Activated naive CD4-positive, alpha-beta T cell treated with anti-CD3 and anti-CD28 coated beads, Interleukin-2, amount 50 U/mL, for 72 hours (primary cell): ENCODE measurements around the gene DHTKD1. TPM values are rescaled to one million over a fixed set of nuclear protein-coding genes. Genes with fewer than 3 reads are reported as not detected.

Experiments used
- ATAC-seq, 2 donors: fragments of 150-1000 bp; cut with Tn5 transposase; 2 replicates each; pipeline ENCODE4 v1.10.0; 2021; ENCODE audit warnings: mild to moderate bottlenecking in 2 of 2, moderate library complexity in 2 of 2
- DNase-seq, 2 donors: peaks; one replicate each; pipeline ENCODE4 v3.0.0; 2021 to 2022; ENCODE audit warnings: low spot score in 2 of 2
- H3K27ac Mint-ChIP-seq, 2 donors: one replicate each; pipeline ENCODE4 v1.8.0; 2022; ENCODE audit warnings: mild to moderate bottlenecking in 2 of 2, mixed read lengths in 2 of 2
- H3K36me3 Mint-ChIP-seq, 2 donors: one replicate each; pipeline ENCODE4 v1.8.0; 2022; ENCODE audit warnings: mixed read lengths in 2 of 2
- H3K9me3 Mint-ChIP-seq, 2 donors: one replicate each; pipeline ENCODE4 v1.8.0; 2022; ENCODE audit warnings: mixed read lengths in 2 of 2
- total RNA-seq, 2 donors: library from RNA; stranded (reverse); gene quantifications; one replicate each; pipeline ENCODE4 v1.2.3, GENCODE V29; 2022

DHTKD1 gene, protein sequence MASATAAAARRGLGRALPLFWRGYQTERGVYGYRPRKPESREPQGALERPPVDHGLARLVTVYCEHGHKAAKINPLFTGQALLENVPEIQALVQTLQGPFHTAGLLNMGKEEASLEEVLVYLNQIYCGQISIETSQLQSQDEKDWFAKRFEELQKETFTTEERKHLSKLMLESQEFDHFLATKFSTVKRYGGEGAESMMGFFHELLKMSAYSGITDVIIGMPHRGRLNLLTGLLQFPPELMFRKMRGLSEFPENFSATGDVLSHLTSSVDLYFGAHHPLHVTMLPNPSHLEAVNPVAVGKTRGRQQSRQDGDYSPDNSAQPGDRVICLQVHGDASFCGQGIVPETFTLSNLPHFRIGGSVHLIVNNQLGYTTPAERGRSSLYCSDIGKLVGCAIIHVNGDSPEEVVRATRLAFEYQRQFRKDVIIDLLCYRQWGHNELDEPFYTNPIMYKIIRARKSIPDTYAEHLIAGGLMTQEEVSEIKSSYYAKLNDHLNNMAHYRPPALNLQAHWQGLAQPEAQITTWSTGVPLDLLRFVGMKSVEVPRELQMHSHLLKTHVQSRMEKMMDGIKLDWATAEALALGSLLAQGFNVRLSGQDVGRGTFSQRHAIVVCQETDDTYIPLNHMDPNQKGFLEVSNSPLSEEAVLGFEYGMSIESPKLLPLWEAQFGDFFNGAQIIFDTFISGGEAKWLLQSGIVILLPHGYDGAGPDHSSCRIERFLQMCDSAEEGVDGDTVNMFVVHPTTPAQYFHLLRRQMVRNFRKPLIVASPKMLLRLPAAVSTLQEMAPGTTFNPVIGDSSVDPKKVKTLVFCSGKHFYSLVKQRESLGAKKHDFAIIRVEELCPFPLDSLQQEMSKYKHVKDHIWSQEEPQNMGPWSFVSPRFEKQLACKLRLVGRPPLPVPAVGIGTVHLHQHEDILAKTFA
- 10 to 100 TPM; 19.8 to 27.0 TPM for total RNA-seq

DNA sequence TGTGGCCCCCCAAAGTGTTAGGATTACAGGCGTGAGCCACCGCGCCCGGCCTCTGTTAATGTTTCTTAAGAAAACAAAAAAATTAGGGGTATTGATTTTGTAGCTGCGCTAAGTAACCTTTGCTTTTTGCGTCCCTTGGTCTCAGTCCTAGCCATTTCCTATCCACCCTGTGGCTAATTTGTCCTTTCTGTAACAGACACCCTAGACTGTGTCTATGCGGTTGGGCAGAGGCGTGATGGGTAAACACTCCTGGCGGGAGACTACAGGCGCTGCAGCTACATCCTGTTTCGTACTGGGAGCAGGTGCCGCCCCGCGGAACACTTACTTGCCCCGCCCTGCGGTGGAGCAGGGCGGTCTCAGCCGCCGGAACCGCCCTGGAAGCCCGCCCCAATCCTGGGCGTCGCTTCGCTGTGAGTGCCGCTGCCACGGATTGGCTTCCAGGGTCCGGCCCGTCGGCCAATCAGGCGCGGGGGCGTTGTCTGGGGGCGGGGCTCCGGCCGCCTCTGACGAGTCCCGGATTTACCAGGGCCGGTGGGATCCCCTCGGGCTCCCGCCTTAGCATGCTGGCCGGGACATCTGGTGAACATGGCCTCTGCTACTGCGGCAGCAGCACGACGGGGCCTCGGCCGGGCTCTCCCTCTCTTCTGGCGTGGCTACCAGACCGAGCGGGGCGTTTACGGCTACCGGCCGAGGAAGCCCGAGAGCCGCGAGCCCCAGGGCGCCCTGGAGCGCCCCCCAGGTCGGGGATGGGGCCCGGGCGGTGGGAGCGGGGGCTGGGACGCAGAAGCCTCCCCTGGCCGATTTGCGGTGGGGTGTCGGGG lies at the start of gene DHTKD1:
Gene DHTKD1 (plus strand): TSS at position 506 of the 821 bp plus-strand sequence. CDS start 80 bp downstream, at position 586.
- Mint-ChIP-seq H3K9me3 (no peaks in the 10 kb centered on the region), H3K36me3 (peaks cover 0 to 7% of the 10 kb centered on the region in 2 donors)

DNA sequence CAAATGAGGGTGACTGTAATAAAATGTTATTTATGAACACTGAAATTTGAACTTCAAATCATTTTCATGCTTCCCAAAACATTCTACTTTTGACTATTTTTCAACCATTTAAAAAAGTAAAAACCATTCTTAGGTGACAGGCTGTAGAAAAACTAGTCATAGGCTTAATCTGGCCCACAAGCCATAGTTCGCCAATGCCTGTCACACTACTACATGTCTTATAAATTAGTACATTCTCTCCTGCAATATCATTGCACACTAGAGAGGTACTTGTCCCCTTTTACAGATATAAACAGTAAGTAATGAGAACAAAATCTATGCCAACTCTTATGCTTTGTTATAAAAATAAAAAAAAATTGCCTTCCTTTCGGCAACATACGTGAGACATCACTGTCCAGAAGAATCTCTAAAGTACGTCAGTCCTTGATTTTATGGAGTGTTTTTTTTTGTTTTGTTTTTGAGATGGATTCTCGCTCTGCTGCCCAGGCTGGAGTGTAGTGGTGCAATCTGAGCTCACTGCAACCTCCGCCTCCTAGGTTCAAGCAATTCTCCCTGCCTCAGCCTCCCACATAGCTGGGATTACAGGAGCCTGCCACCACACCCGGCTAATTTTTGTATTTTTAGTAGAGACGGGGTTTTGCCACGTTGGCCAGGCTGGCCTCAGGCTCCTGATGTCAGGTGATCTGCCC lies 49.3 kb upstream of the DHTKD1 start:
- Mint-ChIP-seq H3K9me3 (no peaks in the 10 kb centered on the region), H3K27ac (no peak overlapping the region), H3K36me3 (peaks cover 0 to 9% of the 10 kb centered on the region in 2 donors)
- DNase-seq (no peak), ATAC-seq (no peak)

More for the DNA sequence above, at the start of gene DHTKD1:
- H3K27ac Mint-ChIP-seq = peak within 1 kb of the TSS; percentile 89 to 97
- DNase-seq (peak; percentile 99 to 100), ATAC-seq (peak; percentile 97 to 99)

DNA sequence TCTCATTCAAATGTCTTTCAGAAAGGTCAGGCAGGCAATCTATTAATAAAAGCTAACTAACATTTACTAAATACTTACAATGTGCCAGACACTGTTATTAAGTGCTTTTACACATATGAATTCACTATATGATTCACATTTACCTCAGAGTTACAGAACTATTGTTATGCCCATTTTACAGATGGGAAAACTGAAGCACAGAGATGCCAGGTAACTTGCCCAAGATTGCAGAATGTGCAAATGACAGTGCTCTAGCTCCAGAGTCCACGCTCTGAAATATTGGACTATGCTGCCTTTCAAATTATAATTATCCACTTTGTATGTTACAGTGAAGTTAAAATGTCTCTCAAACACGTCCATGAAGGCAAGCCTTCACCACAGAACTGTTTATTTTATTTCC lies 48.2 kb upstream of the DHTKD1 start:
- no peak for ATAC-seq
- H3K36me3 Mint-ChIP-seq = peaks cover 0 to 5% of the 10 kb centered on the region in 2 donors
- H3K27ac Mint-ChIP-seq = no peak overlapping the region

DNA sequence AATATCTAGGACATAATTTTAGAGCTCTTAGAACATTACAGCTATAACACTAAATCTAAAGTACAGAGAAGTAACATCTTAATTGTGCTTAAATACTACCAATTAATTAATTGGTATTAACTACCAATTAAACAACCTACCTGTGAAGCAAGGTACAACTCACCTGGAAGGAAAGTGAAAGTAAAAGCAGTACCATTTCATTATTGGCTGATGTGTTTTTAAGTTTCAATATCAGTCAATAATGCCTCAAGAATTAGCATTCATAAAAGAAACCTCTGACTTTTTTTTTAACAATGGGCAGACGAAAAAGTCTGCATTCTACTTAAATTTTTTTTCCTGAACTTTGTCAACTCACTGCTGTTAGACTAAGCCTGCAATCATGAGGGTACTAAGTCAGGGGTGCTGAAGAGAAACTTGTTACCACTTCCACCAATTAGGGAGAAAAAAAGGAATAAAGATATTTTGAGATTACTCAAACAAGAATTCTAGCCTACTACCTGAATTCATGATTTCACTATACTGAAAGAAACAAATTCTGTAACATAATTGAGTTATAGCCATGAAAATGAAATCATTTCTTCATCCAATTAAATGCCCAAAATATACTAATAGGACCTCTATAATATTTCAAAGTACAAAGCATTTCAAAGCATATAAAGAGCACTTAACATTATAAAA lies 46.0 kb upstream of the DHTKD1 start:
- H3K36me3 Mint-ChIP-seq = peaks cover 0 to 14% of the 10 kb centered on the region in 2 donors
- no peaks in the 10 kb centered on the region for H3K9me3 Mint-ChIP-seq
- DNase-seq (no peak), ATAC-seq (peak in 1 of 2 donors; percentile 49)
- peak overlapping the region in 1 of 2 donors; percentile 85 for H3K27ac Mint-ChIP-seq

More for the DNA sequence above, 48.2 kb upstream of the DHTKD1 start:
- DNase-seq = no peak
- no peaks in the 10 kb centered on the region for H3K9me3 Mint-ChIP-seq

DNA sequence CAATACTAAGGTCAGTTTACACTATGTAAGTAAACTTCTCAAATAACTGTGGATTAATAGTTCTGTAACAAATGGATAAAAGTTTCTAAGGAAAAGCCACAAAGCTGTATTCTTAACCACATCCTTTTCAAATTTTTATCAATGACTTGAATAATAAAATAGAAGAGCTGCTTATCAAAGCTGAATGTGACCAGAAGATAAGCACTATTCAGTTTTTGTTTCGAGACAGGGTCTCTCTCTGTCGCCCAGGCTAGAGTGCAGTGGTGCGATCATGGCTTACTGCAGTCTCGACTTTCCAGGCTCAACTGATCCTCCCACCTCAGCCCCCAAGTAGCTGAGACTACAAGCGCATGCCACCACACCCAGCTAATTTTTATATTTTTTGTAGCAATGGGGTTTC lies 43.2 kb upstream of the DHTKD1 start:
- Mint-ChIP-seq H3K27ac (peak overlapping the region in 1 of 2 donors; percentile 84), H3K9me3 (no peaks in the 10 kb centered on the region), H3K36me3 (peaks cover 10 to 30% of the 10 kb centered on the region in 2 donors)
- ATAC-seq (no peak), DNase-seq (no peak)

DNA sequence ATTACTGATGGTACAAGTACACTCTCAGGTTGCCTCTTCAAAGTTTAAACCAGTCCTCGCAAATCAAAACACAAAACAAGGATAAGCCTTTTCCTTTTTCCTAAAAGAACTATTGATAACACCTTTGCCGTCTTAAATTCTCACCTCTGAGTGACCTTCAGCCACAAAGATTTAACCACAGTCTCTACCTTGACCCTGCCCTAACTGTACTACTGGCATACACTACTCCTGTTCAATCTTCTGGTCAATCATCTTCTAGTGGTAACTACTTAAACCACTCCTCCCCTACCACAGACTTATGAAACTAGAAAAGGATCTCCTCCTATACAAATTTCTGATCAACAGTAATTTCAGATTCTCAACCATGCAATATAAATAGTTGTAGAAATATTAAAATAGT lies 41.2 kb upstream of the DHTKD1 start:
- Mint-ChIP-seq H3K9me3 (no peaks in the 10 kb centered on the region), H3K27ac (no peak overlapping the region), H3K36me3 (peaks cover 10 to 32% of the 10 kb centered on the region in 2 donors)
- DNase-seq (no peak), ATAC-seq (no peak)

DNA sequence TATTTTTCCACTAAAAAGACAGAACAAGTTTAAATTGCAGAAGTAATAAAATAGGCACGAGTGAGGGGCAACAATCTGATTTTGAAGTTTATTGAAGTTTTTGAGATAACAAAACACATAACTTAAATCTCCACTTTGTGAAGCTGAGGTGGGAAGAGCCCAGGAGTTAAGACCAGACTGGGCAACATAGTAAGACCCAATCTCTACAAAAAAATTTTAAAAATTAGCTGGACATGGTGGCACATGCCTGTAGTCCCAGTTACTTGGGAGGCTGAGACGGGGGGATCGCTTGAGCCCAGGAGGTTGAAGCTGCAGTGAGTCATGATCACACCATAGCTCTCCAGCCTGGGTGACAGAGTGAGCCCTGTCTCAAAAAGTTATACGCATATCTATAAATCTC lies 37.4 kb upstream of the DHTKD1 start:
- peaks cover 16 to 46% of the 10 kb centered on the region in 2 donors for H3K36me3 Mint-ChIP-seq
- DNase-seq (no peak), ATAC-seq (no peak)
- H3K9me3 Mint-ChIP-seq = no peaks in the 10 kb centered on the region
- H3K27ac Mint-ChIP-seq = no peak overlapping the region

DNA sequence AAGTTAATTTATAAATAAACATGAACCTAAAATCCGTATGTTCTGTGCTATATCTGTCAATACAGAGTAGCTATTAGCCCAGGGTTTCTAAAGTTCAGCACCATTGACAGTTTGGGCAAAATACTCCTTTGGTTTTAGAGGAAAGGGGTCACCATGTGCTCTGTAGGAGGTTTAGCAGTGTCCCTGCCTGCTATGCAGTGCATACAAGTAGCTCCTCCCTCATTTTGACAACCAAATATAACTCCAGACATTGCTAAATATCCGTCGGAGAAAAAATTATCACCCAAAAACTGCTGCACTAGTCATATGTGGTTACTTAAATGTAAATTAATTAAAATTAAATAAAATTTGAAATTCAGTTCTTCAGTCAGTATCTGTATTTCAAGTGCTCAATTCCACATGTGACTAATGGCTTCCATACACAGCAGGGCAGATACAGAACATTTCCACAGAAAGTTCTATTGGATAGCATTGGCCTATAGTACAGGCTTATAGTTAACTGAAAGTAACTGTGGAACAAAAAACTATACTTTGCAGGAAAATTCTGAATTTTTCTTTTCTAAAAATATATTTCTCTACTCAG lies 32.6 kb upstream of the DHTKD1 start:
- no peaks in the 10 kb centered on the region for H3K9me3 Mint-ChIP-seq
- peaks cover 6 to 24% of the 10 kb centered on the region in 2 donors for H3K36me3 Mint-ChIP-seq
- ATAC-seq (no peak), DNase-seq (no peak)
- no peak overlapping the region for H3K27ac Mint-ChIP-seq

DNA sequence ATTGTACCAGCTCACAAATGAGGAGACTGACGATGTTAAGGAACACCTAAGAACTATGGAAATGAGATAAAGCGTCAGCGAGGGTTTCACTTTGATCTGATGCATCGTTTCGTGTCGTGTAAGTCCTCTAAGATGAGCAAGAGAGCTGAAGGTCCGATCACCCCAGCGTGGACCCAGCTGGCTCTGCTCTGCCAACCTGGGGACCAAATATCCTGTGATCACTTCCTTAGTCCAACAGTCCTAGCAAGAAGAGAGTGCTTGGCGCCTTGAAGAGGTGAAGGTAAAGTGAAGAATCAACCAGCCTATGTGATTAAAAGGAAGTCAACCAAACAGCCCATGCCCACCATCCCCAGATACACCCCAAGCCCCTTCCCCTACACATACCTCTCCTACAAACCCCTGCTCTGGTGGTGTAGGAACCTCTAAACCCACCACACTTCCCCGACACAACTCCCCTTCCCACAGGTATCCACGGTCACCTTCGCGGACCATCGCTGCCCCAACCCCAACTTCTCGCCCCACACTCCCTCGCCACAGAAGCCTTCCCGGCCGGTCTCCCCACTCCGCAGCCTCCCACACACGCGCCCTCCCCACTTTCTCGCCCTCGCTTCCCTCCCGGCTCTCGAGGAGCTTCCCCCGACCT lies 26.9 kb upstream of the DHTKD1 start:
- peak; percentile 11 to 39 for ATAC-seq
- Mint-ChIP-seq H3K36me3 (peaks cover 15 to 18% of the 10 kb centered on the region in 2 donors), H3K9me3 (peaks cover 0 to 4% of the 10 kb centered on the region in 2 donors), H3K27ac (peak overlapping the region; percentile 94 to 100)
- peak; percentile 37 to 59 for DNase-seq

DNA sequence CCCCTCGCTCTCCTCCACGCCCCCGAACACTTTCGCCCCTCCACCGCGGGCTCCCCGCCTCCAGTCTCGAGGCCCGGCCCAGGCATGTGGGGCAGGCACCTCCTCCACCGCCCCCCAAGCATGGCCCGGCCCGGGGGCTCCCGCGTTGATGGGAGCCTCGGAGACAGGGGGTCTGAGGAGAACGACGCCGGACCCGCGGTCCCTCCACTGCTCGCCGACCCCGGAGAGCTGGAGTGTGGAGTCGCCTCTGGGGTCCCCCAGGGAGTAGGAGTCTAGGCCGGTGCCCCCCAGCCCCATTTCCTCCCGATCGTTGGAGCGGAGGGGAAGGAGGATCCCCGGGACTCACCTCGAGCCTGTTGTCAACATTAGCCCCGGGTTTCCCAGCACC lies 26.4 kb upstream of the DHTKD1 start:
- ATAC-seq = peak; percentile 19 to 32
- peak; percentile 50 to 69 for DNase-seq
- H3K36me3 Mint-ChIP-seq = peaks cover 15 to 18% of the 10 kb centered on the region in 2 donors
- peak overlapping the region; percentile 94 to 100 for H3K27ac Mint-ChIP-seq
- peaks cover 0 to 4% of the 10 kb centered on the region in 2 donors for H3K9me3 Mint-ChIP-seq

DNA sequence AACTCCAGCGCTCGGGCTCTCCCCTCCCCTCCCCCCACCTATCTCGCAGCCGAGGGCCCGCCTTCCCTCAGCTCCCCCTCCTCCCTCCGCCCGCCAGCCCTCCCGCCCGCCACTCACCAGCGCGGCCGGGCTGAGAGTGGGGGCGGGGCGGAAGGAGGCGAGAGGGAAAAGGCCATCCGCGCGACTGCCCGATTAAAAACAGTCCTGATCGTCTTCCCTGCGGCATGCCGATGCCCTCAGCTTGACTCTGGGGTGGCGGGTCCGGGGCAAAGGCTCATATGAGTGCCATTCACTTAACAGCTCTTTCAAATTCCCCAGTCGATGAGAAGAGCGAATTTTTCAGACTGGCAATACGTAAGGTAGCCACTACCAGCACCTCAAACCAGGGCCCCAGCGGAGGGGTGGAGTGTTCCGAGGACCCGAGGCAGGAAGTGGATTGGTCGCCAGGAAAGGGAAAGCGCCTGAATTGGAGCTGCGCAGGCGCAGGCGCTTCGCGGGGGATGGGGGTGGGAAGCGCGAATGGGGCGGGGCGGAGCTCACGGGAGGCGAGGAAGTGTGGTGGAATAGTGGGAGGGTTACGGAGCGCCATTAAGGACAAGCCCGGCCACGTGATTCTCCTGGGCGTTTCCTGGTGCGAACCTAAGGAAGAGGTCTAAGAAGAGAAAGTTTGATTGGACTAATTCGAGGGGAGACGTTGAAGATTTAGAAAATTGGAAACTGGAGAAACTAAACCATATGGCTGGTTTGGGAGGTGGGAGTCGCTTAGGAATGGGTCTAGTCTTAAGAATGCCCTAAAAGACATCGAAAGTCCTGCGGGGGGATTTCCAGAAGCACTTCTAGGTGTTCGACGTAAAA lies 25.7 kb upstream of the DHTKD1 start, which contains the start of gene UPF2:
Gene UPF2 (minus strand): TSS at position 13 of the 855 bp plus-strand sequence. CDS start 7,386 bp downstream, outside the sequence.
- peaks cover 0 to 4% of the 10 kb centered on the region in 2 donors for H3K9me3 Mint-ChIP-seq
- peak within 1 kb of the TSS; percentile 100 for H3K27ac Mint-ChIP-seq
- ATAC-seq = peak; percentile 87 to 91
- peak; percentile 95 to 97 for DNase-seq
- H3K36me3 Mint-ChIP-seq = peaks cover 11 to 18% of the 10 kb centered on the region in 2 donors

DNA sequence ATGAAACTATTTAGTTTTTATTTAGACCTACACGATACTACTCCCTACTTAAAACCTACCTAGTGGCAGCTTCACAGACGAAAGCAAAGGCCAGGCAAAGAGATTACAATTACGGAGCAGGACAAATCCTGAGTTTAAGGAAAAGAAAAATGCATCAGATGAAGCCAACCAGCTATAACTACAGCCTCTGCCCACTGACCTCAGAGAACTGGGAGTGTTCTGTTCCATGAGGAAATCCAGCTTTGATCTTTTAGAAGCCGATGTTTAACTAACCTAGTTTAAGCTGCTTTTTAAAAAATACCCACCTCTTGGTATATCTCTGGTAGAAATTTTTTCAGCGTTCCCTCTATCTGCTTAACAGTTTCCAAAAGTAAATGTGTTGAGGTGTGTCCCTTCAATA lies 23.2 kb upstream of the DHTKD1 start:
- H3K9me3 Mint-ChIP-seq = peaks cover 0 to 4% of the 10 kb centered on the region in 2 donors
- ATAC-seq = no peak
- no peak for DNase-seq
- no peak overlapping the region for H3K27ac Mint-ChIP-seq
- peaks cover 10 to 18% of the 10 kb centered on the region in 2 donors for H3K36me3 Mint-ChIP-seq

DNA sequence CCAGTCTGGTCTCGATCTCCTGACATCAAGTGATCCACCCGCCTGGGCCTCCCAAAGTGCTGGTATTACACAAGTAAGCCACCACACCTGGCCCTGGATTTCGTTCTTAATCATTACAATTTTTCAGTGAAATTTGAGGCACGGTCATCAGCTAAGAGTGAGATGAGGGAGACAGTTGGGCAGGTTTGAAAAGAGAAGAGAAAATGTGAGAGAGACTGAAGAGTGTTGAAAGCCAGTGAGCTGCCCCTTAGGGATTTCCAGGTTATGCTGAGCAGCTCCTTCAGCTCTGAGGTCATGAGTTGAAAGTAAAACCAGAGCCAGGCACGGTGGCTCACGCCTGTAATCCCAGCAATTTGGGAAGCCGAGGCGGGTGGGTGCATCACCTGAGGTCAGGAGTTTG lies 20.2 kb upstream of the DHTKD1 start:
- Mint-ChIP-seq H3K36me3 (peaks cover 0 to under 1% of the 10 kb centered on the region in 2 donors), H3K27ac (no peak overlapping the region), H3K9me3 (no peaks in the 10 kb centered on the region)
- DNase-seq (peak in 1 of 2 donors; percentile 30), ATAC-seq (peak in 1 of 2 donors; percentile 18)
